Measurements from ENCODE around the gene RGS7BP.

DNA sequence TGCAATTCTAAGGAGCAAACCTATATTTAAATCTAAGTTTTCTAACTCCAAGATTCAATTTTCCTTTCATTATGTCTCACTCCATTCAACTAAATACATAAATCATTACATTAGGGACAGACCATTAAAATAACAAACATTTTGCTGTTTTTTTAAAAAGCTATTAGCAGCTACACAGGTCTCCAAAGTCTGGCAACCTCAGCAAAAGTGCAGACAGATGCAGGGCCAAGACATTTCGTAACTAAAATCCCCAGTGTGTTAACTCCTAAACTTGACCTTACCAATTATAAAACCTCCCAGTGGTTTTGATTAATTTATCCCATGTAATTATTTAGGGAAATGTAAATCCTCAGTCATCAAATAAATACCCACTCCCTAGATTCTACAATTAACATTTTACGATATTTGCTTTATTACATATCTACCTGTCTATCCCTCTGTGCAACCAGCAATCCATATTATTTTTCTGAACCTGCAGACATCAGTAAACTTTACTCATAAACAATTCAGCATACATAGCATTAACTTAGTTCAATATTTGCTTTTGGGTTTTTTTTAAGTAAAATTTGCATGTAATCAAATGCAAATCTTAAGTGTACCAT, 64.7 kb downstream of the RGS7BP start:
- TF ChIP-seq, protein P1, sequence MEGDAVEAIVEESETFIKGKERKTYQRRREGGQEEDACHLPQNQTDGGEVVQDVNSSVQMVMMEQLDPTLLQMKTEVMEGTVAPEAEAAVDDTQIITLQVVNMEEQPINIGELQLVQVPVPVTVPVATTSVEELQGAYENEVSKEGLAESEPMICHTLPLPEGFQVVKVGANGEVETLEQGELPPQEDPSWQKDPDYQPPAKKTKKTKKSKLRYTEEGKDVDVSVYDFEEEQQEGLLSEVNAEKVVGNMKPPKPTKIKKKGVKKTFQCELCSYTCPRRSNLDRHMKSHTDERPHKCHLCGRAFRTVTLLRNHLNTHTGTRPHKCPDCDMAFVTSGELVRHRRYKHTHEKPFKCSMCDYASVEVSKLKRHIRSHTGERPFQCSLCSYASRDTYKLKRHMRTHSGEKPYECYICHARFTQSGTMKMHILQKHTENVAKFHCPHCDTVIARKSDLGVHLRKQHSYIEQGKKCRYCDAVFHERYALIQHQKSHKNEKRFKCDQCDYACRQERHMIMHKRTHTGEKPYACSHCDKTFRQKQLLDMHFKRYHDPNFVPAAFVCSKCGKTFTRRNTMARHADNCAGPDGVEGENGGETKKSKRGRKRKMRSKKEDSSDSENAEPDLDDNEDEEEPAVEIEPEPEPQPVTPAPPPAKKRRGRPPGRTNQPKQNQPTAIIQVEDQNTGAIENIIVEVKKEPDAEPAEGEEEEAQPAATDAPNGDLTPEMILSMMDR (IDR thresholded peaks at IDR 0.05) = no peak
- TF ChIP-seq ZFX (IDR thresholded peaks at IDR 0.05; ENCODE audit: borderline replicate concordance) = no peak
